Measurements from ENCODE around the gene ZNF555.
"Not testable (repeated sequence)": the region's sequence is repeated elsewhere in the genome, so short reads cannot be mapped to it uniquely, and the experiment has no call there.

The ZNF555 gene

DNA sequence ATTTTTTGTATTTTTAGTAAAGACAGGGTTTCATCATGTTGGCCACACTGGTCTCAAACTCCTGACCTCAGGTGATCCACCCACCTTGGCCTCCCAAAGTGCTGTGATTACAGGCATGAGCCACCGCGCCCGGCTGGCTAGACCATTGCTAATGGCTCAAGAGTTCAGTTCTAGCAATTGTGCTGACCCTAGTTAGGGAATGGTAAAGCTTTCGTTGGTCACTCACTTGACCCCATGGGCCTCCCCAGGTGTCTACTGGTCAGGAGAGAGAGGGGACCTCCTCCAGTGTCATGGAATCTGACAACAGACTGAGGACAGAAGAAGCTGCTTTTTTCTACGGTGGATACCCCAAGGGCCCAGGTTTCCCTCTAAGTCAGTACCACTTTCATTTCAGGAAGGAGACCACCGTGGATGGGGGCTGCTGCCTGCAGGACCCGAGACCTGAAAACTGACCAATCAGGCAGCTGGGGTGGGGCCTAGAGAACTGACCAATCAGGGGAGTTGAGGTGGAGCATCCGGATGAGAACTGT, 25.3 kb downstream of the ZNF555 start:
- no peak overlapping the region for H3K27ac Mint-ChIP-seq
- H3K36me3 Mint-ChIP-seq, result no peaks in the 10 kb centered on the region
- H3K4me3 Mint-ChIP-seq, result no peak overlapping the region
- peaks cover 3% of the 10 kb centered on the region for H3K27me3 Mint-ChIP-seq
- no peaks in the 10 kb centered on the region for H3K9me3 Mint-ChIP-seq (ENCODE audit: low read depth)
- H3K4me1 Mint-ChIP-seq (ENCODE audit: low read depth), result peaks cover 5% of the 10 kb centered on the region

- Mint-ChIP-seq H3K4me3 (no peak within 1 kb of the TSS), H3K4me1 (ENCODE audit: low read depth) (peaks cover 5% of the 10 kb centered on the region), H3K9me3 (ENCODE audit: low read depth) (no peaks in the 10 kb centered on the region), H3K36me3 (no peaks in the 10 kb centered on the region), H3K27ac (no peak within 1 kb of the TSS), H3K27me3 (peaks cover 3% of the 10 kb centered on the region)
Observed at GRCh38 chr19:2867025-2867991, 26.0 kb downstream of the ZNF555 start, which contains the start of gene ZNF556. TSS of gene ZNF556 (plus strand) at chr19:2867335. CDS start at chr19:2867422, 87 bp downstream.

- no peak overlapping the region for H3K27ac Mint-ChIP-seq
- peaks cover 5% of the 10 kb centered on the region for H3K4me1 Mint-ChIP-seq (ENCODE audit: low read depth)
- no peaks in the 10 kb centered on the region for H3K36me3 Mint-ChIP-seq
- H3K9me3 Mint-ChIP-seq (ENCODE audit: low read depth), result no peaks in the 10 kb centered on the region
- H3K27me3 Mint-ChIP-seq, result peaks cover 3% of the 10 kb centered on the region
- no peak overlapping the region for H3K4me3 Mint-ChIP-seq
Observed at GRCh38 chr19:2869618-2870017, 28.3 kb downstream of the ZNF555 start.

DNA sequence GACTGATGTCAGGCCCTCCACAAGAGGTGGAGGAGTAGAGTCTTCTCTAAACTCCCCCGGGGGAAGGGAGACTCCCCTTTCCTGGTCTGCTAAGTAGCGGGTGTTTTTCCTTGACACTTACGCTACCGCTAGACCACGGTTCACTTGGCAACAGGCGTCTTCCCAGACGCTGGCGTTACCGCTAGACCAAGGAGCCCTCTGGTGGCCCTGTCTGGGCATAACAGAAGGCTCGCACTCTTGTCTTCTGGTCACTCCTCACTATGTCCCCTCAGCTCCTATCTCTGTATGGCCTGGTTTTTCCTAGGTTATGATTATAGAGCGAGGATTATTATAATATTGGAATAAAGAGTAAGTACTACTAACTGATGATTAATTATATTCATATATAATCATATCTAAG, 30.9 kb downstream of the ZNF555 start:
- not testable (repeated sequence) for H3K27ac Mint-ChIP-seq; H3K4me1 Mint-ChIP-seq (ENCODE audit: low read depth); H3K27me3 Mint-ChIP-seq; H3K4me3 Mint-ChIP-seq; H3K9me3 Mint-ChIP-seq (ENCODE audit: low read depth); H3K36me3 Mint-ChIP-seq

DNA sequence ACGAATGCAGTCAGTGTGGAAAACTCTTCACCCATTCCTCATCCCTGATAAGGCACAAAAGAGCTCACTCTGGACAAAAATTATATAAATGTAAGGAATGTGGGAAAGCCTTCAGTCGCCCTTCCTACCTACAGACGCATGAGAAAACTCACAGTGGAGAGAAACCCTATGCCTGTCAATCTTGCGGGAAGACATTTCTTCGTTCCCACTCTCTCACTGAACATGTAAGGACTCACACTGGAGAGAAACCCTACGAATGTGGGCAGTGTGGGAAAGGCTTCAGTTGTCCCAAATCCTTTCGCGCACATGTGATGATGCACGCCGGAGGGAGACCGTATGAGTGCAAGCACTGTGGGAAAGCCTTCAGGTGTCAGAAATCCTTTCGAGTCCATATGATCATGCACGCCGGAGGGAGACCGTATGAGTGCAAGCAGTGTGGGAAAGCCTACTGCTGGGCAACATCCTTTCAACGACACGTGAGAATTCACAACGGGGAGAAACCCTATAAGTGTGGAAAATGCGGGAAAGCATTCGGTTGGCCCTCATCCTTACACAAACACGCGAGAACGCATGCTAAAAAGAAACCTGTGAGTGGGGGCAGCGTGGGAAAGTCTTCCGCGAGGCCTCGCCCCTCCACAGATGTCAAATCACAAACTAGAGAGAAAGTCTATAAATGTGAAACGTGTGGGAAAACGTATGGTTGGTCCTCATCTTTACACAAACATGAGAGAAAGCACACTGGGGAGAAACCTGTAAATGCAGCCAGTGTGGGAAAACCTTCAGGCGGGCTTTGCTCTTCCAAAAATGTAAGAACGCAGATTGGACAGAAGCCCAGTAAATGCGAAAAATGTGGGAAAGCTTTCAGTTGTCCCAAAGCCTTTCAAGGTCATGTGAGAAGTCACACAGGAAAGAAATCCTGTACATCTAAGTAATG, 36.4 kb downstream of the ZNF555 start:
- Mint-ChIP-seq H3K4me3 (no peak overlapping the region), H3K4me1 (ENCODE audit: low read depth) (no peaks in the 10 kb centered on the region), H3K36me3 (no peaks in the 10 kb centered on the region), H3K27me3 (no peaks in the 10 kb centered on the region), H3K27ac (no peak overlapping the region), H3K9me3 (ENCODE audit: low read depth) (no peaks in the 10 kb centered on the region)

- Mint-ChIP-seq H3K9me3 (ENCODE audit: low read depth) (no peaks in the 10 kb centered on the region), H3K27me3 (peaks cover 1% of the 10 kb centered on the region), H3K4me1 (ENCODE audit: low read depth) (peaks cover 6% of the 10 kb centered on the region), H3K4me3 (no peak overlapping the region), H3K27ac (no peak overlapping the region), H3K36me3 (no peaks in the 10 kb centered on the region)
Observed at GRCh38 chr19:2883686-2884439, 42.6 kb downstream of the ZNF555 start.

DNA sequence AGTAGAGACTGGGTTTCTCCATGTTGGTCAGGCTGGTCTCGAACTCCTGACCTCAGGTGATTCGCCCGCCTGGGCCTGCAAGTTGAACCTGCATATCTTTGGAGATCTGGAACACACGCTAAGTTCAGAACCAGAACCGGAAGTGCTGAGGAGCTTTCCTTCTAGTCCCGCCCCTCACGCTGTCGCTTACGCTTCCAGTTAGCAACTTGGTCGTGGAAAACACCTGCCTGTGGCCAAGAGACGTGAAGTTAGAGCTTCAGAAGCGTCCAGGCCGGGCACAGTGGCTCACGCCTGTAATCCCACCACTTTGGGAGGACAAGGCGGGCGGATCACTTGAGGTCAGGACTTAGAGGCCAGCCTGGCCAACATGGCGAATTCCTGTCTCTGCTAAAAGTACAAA, 44.5 kb downstream of the ZNF555 start:
- no peaks in the 10 kb centered on the region for H3K36me3 Mint-ChIP-seq
- no peak overlapping the region for H3K4me3 Mint-ChIP-seq
- H3K4me1 Mint-ChIP-seq (ENCODE audit: low read depth), result peaks cover 6% of the 10 kb centered on the region
- peaks cover 1% of the 10 kb centered on the region for H3K27me3 Mint-ChIP-seq
- H3K9me3 Mint-ChIP-seq (ENCODE audit: low read depth), result no peaks in the 10 kb centered on the region
- no peak overlapping the region for H3K27ac Mint-ChIP-seq

DNA sequence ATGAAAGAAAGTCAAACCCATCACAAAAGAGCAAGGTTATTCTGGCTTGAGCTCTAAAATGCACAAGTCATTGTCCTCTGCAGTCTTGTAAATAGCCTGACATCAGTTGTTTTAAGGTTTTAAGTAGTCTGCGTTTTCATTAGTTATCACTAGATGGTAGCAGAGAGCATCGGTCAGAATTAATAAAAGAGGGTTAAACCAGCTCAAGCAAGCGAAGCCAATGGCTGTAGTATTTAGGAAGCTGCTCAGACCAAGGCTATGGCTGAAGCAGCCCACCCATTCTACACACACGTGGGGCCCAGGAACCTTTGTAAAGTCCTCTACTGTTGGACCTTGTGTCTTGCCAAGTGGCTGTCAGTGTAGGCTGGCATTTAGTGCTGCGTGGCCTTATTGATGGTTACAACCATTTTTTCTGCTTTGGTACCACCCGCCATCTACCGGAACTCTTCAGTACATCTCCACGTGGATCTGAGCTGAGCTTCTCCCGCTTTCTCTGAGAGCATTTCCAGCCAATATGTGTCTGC, 46.2 kb downstream of the ZNF555 start:
- Mint-ChIP-seq H3K4me3 (no peak overlapping the region), H3K4me1 (ENCODE audit: low read depth) (peaks cover 6% of the 10 kb centered on the region), H3K9me3 (ENCODE audit: low read depth) (no peaks in the 10 kb centered on the region), H3K36me3 (no peaks in the 10 kb centered on the region), H3K27ac (no peak overlapping the region), H3K27me3 (peaks cover 1% of the 10 kb centered on the region)

DNA sequence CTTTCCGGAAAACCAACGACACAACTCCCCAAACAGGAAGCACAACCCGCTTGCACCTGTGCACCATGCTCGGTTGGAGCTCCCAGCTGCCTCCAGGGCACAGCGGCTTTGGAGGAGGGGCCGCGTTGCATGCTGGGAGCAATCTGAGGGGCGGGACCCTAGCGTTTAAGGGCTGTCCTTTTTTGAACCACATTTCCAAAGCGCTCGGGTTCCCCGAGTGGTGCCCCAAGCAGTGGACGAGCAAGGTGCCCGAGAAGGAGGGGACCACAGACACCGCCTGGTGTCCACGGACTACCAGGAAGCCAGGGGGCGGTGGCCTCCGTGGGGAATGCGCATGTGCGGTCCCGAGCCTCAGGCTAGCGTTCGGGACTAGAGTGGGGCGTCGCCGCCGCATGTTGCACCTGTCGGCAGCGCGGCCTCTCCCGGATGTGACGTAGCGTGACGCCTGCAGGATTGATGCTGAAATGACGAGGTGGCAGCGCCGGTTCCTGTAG, 47.5 kb downstream of the ZNF555 start:
- peaks cover 6% of the 10 kb centered on the region for H3K4me1 Mint-ChIP-seq (ENCODE audit: low read depth)
- H3K36me3 Mint-ChIP-seq, result no peaks in the 10 kb centered on the region
- no peaks in the 10 kb centered on the region for H3K9me3 Mint-ChIP-seq (ENCODE audit: low read depth)
- peak overlapping the region; percentile 69 for H3K4me3 Mint-ChIP-seq
- no peaks in the 10 kb centered on the region for H3K27me3 Mint-ChIP-seq
- no peak overlapping the region for H3K27ac Mint-ChIP-seq

GRCh38 chr19:2890531-2890930, 49.3 kb downstream of the ZNF555 start:
- H3K4me3 Mint-ChIP-seq; H3K27ac Mint-ChIP-seq; H3K4me1 Mint-ChIP-seq (ENCODE audit: low read depth); H3K27me3 Mint-ChIP-seq; H3K9me3 Mint-ChIP-seq (ENCODE audit: low read depth); H3K36me3 Mint-ChIP-seq: not testable (repeated sequence)

- Mint-ChIP-seq H3K4me3 (no peak overlapping the region), H3K36me3 (no peaks in the 10 kb centered on the region), H3K9me3 (ENCODE audit: low read depth) (no peaks in the 10 kb centered on the region), H3K4me1 (ENCODE audit: low read depth) (peaks cover 7% of the 10 kb centered on the region), H3K27me3 (no peaks in the 10 kb centered on the region), H3K27ac (no peak overlapping the region)
Observed at GRCh38 chr19:2896694-2897093, 55.4 kb downstream of the ZNF555 start.

DNA sequence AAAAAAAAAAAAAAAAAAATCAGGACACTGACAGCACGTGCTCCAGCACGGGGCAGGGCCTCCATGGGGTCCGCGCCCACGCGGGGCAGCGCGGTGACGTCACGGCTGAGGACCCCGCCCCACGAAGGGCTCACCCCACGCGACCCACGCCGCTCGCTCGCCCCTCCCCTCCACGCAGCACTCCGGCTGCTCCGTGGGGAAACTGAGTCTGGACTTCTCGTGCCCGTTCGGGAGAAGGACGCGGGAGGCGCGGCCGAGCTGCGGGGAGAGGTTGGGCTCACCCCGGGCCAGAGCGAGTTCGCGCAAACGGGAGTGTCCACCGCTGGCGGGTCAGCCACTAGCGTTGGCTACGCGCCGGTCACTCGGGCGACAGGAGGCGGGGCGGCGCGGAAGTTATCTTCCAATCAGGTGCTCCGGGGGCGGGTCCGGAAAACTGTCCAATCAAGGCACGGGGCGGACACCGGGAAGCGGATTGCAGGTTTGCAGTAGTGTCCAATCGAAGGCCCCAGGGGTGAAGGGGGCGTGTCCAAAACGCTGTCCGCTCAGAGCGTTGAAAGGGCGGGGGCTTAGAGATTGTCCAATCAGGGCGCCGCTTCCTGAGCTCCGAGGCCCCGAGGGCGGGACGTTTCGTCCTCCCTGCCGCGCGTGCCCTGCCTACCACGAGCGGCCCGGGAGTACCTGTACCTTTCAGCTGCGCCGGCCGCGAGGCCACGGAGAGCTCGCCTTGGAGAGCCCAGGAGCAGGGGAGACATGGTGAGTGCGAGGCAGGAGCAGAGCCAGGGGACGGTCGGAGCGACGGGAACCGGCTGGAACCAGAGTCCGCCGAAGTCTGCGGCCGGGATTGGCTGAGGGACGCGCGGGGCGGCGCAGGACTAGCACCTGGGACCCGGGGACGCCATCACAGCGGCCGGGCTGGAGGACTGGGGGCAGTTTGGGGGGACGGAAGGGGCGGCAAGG, 59.3 kb downstream of the ZNF555 start, which contains the start of gene ZNF57:
Gene ZNF57, plus strand, starts transcription at position 633 of the 957 bp plus-strand sequence. Its CDS starts 118 bp downstream, at position 751.
- Mint-ChIP-seq H3K9me3 (ENCODE audit: low read depth) (no peaks in the 10 kb centered on the region), H3K27me3 (no peaks in the 10 kb centered on the region), H3K4me1 (ENCODE audit: low read depth) (peaks cover 19% of the 10 kb centered on the region), H3K4me3 (peak within 1 kb of the TSS; percentile 99), H3K36me3 (no peaks in the 10 kb centered on the region), H3K27ac (peak within 1 kb of the TSS; percentile 94)

DNA sequence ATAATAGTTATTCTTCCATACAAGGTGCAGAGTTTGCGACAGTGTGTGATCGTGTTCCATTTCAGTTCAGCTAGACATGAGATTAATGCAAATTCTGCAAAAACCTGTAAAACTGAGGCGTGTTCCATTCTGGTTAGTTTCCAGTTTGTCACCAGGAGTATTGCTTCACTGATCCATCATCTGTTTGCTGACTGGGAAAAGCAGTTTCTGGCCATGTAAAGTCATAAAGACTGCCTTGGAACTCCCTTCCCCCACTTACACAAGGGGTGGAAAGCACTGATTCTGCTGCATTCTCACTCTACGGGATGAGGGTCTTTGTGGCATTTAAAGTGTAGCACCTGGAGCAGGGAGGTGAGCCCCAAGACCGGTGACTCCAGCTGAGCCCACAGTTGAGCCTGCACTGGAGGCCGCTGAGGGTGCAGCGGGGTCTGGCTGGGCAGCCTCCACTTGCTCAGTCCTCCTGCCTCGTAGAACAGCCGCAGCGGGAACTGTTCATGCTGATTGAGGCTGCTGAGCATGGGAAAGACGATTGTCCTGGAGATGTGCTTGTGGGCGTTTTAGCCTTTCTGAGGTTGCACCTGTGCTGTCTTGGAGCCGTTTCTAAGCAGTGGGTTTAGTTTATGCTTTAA, 61.4 kb downstream of the ZNF555 start:
- Mint-ChIP-seq H3K9me3 (ENCODE audit: low read depth) (no peaks in the 10 kb centered on the region), H3K4me1 (ENCODE audit: low read depth) (peaks cover 29% of the 10 kb centered on the region), H3K27me3 (no peaks in the 10 kb centered on the region), H3K4me3 (peak overlapping the region; percentile 99), H3K36me3 (no peaks in the 10 kb centered on the region), H3K27ac (no peak overlapping the region)
